Measurements from ENCODE around the gene CSTF2T. TPM values are rescaled to one million over a fixed set of nuclear protein-coding genes. Genes with fewer than 3 reads are reported as not detected.
A peak's percentile ranks its signal among the peaks of the same experiment; 100 is the strongest.

Gene CSTF2T
- total RNA-seq, result 10 to 100 TPM; 18.4 to 41.7 (median 23.3) TPM

- Histone ChIP-seq H3K36me3 (no peaks in the 10 kb centered on the region), H3K4me1 (peaks cover 10 to 14% of the 10 kb centered on the region in 2 donors), H3K9me3 (no peaks in the 10 kb centered on the region), H3K27ac (peak within 1 kb of the TSS; percentile 95 to 97), H3K4me3 (peak within 1 kb of the TSS; percentile 76 to 87), H3K27me3 (no peaks in the 10 kb centered on the region)
- TF ChIP-seq POLR2A (IDR thresholded peaks at IDR 0.05), result peak in 1 of 2 donors; percentile 35
- no peak for TF ChIP-seq CTCF (IDR thresholded peaks at IDR 0.05)
- intact Hi-C loops (cut with DNase I; ENCODE audit: low total_unique reads), result no loop called here
- DNase-seq, result peak; percentile 91
Measured at GRCh38 chr10:51699475-51700227, at the start of gene CSTF2T. CSTF2T (minus strand) TSS chr10:51699595; CDS start chr10:51699549, 46 bp downstream.

GRCh38 chr10:51748959-51749358 is 49.6 kb upstream of the CSTF2T start:
- TF ChIP-seq POLR2A (IDR thresholded peaks at IDR 0.05) (no peak), CTCF (IDR thresholded peaks at IDR 0.05) (no peak)
- Histone ChIP-seq H3K36me3 (no peaks in the 10 kb centered on the region), H3K9me3 (no peaks in the 10 kb centered on the region), H3K4me1 (no peaks in the 10 kb centered on the region), H3K27ac (no peak overlapping the region), H3K4me3 (no peak overlapping the region), H3K27me3 (no peaks in the 10 kb centered on the region)
- no peak for DNase-seq
- intact Hi-C loops (cut with DNase I; ENCODE audit: low total_unique reads), result no loop called here

- H3K9me3 ChIP-seq, result no peaks in the 10 kb centered on the region
- no peak overlapping the region for H3K27ac ChIP-seq
- no peak overlapping the region for H3K4me3 ChIP-seq
- no peaks in the 10 kb centered on the region for H3K4me1 ChIP-seq
- no peak for DNase-seq
- no peaks in the 10 kb centered on the region for H3K36me3 ChIP-seq
- intact Hi-C loops (cut with DNase I; ENCODE audit: low total_unique reads), result no loop called here
- no peaks in the 10 kb centered on the region for H3K27me3 ChIP-seq
- TF ChIP-seq CTCF (IDR thresholded peaks at IDR 0.05) (no peak), POLR2A (IDR thresholded peaks at IDR 0.05) (no peak)
Measured at GRCh38 chr10:51747216-51747615, 47.8 kb upstream of the CSTF2T start.

GRCh38 chr10:51745397-51745796 is 46.0 kb upstream of the CSTF2T start:
- H3K4me1 ChIP-seq, result no peaks in the 10 kb centered on the region
- TF ChIP-seq CTCF (IDR thresholded peaks at IDR 0.05), result no peak
- no peak for TF ChIP-seq POLR2A (IDR thresholded peaks at IDR 0.05)
- H3K27ac ChIP-seq, result no peak overlapping the region
- no peaks in the 10 kb centered on the region for H3K27me3 ChIP-seq
- intact Hi-C loops (cut with DNase I; ENCODE audit: low total_unique reads), result no loop called here
- H3K36me3 ChIP-seq, result no peaks in the 10 kb centered on the region
- no peaks in the 10 kb centered on the region for H3K9me3 ChIP-seq
- no peak overlapping the region for H3K4me3 ChIP-seq
- DNase-seq, result no peak

GRCh38 chr10:51744235-51745000 is 45.0 kb upstream of the CSTF2T start:
- H3K4me3 ChIP-seq, result no peak overlapping the region
- TF ChIP-seq POLR2A (IDR thresholded peaks at IDR 0.05) (no peak), CTCF (IDR thresholded peaks at IDR 0.05) (no peak)
- no peak for DNase-seq
- no peak overlapping the region for H3K27ac ChIP-seq
- H3K4me1 ChIP-seq, result no peaks in the 10 kb centered on the region
- intact Hi-C loops (cut with DNase I; ENCODE audit: low total_unique reads), result no loop called here
- no peaks in the 10 kb centered on the region for H3K27me3 ChIP-seq
- H3K36me3 ChIP-seq, result no peaks in the 10 kb centered on the region
- no peaks in the 10 kb centered on the region for H3K9me3 ChIP-seq
